ENCODE data around the gene FRAT2. TPM values are rescaled to one million over a fixed set of nuclear protein-coding genes. Genes with fewer than 3 reads are reported as not detected.

FRAT2 gene
- polyA plus RNA-seq, 3 donors: 29.4 to 62.4 (median 37.9) TPM

- H3K9me3 ChIP-seq (replicated peaks in 1 of 2; ENCODE audit: control insufficient read depth in 1 of 2, insufficient read depth in 1 of 2, low read length in 2 of 2): no peaks in the 10 kb centered on the region
- peaks cover 0 to 2% (median 0%) of the 10 kb centered on the region in 7 donors for H3K9me3 Mint-ChIP-seq
- H3K36me3 Mint-ChIP-seq: peaks cover 0 to 2% of the 10 kb centered on the region in 2 donors
- no peak overlapping the region for H3K27ac Mint-ChIP-seq
- H3K36me3 ChIP-seq (replicated peaks in 1 of 2; ENCODE audit: control insufficient read depth in 1 of 2, insufficient read depth in 2 of 2, low read length in 2 of 2): no peaks in the 10 kb centered on the region
- H3K4me2 ChIP-seq (replicated peaks; ENCODE audit: extremely low read depth, low read length, poor library complexity, severe bottlenecking): no peak overlapping the region
- intact Hi-C loops (cut with micrococcal nuclease): no loop called here
- no peaks in the 10 kb centered on the region for H3K79me2 ChIP-seq (ENCODE audit: insufficient read depth, low read length)
- H3K27ac ChIP-seq (ENCODE audit: low read depth in 1 of 2, low read length in 2 of 2): no peak overlapping the region
- TF ChIP-seq CTCF (IDR thresholded peaks at IDR 0.05): no peak
- no peaks in the 10 kb centered on the region for H4K20me1 ChIP-seq (ENCODE audit: insufficient read depth, low read length)
- peaks cover 4% of the 10 kb centered on the region for H3K4me1 Mint-ChIP-seq
- peaks cover 0 to 3% (median 2%) of the 10 kb centered on the region in 3 donors for H3K27me3 Mint-ChIP-seq (ENCODE audit: low read depth in 3 of 3)
- no peak overlapping the region for H3K4me3 ChIP-seq (replicated peaks in 1 of 3; ENCODE audit: low read depth in 2 of 3, low read length in 3 of 3)
- no peak for DNase-seq
- H2AFZ ChIP-seq (ENCODE audit: insufficient read depth, low read depth, low read length, poor library complexity, severe bottlenecking): no peak overlapping the region
- H3K4me3 Mint-ChIP-seq: no peak overlapping the region
- H3K27me3 ChIP-seq (ENCODE audit: control insufficient read depth in 2 of 2, insufficient read depth in 2 of 2, low read length in 2 of 2): no peaks in the 10 kb centered on the region
- no peak overlapping the region for H3K9ac ChIP-seq (ENCODE audit: insufficient read depth, low read length, poor library complexity, severe bottlenecking)
- 91% methylated on average over 1 of the region's 3 CpGs for WGBS (ENCODE audit: insufficient coverage)
- H3K4me1 ChIP-seq (ENCODE audit: control insufficient read depth in 1 of 2, insufficient read depth in 2 of 2, low read length in 2 of 2): no peaks in the 10 kb centered on the region
Observed at GRCh38 chr10:97300980-97301379, 33.5 kb downstream of the FRAT2 start.

- no peak overlapping the region for H3K27ac Mint-ChIP-seq
- Histone ChIP-seq H4K20me1 (ENCODE audit: insufficient read depth, low read length) (no peaks in the 10 kb centered on the region), H3K4me1 (ENCODE audit: control insufficient read depth in 1 of 2, insufficient read depth in 2 of 2, low read length in 2 of 2) (no peaks in the 10 kb centered on the region), H3K4me3 (replicated peaks in 1 of 3; ENCODE audit: low read depth in 2 of 3, low read length in 3 of 3) (no peak overlapping the region), H3K79me2 (ENCODE audit: insufficient read depth, low read length) (no peaks in the 10 kb centered on the region), H3K9ac (ENCODE audit: insufficient read depth, low read length, poor library complexity, severe bottlenecking) (no peak overlapping the region), H3K27ac (ENCODE audit: low read depth in 1 of 2, low read length in 2 of 2) (no peak overlapping the region), H3K4me2 (replicated peaks; ENCODE audit: extremely low read depth, low read length, poor library complexity, severe bottlenecking) (no peak overlapping the region), H2AFZ (ENCODE audit: insufficient read depth, low read depth, low read length, poor library complexity, severe bottlenecking) (no peak overlapping the region), H3K9me3 (replicated peaks in 1 of 2; ENCODE audit: control insufficient read depth in 1 of 2, insufficient read depth in 1 of 2, low read length in 2 of 2) (no peaks in the 10 kb centered on the region), H3K36me3 (replicated peaks in 1 of 2; ENCODE audit: control insufficient read depth in 1 of 2, insufficient read depth in 2 of 2, low read length in 2 of 2) (no peaks in the 10 kb centered on the region), H3K27me3 (ENCODE audit: control insufficient read depth in 2 of 2, insufficient read depth in 2 of 2, low read length in 2 of 2) (no peaks in the 10 kb centered on the region)
- H3K9me3 Mint-ChIP-seq: peaks cover 0 to 2% (median 0%) of the 10 kb centered on the region in 7 donors
- no CpG with 5 or more reads among the region's 3 CpGs for WGBS (ENCODE audit: insufficient coverage)
- intact Hi-C loops (cut with micrococcal nuclease): no loop called here
- peaks cover 2 to 3% (median 2%) of the 10 kb centered on the region in 3 donors for H3K27me3 Mint-ChIP-seq (ENCODE audit: low read depth in 3 of 3)
- no peak overlapping the region for H3K4me3 Mint-ChIP-seq
- peaks cover 0 to 2% of the 10 kb centered on the region in 2 donors for H3K36me3 Mint-ChIP-seq
- H3K4me1 Mint-ChIP-seq: peaks cover 4% of the 10 kb centered on the region
- no peak for TF ChIP-seq CTCF (IDR thresholded peaks at IDR 0.05)
- DNase-seq: no peak
Observed at GRCh38 chr10:97298223-97298571, 36.3 kb downstream of the FRAT2 start.
